Right atrium auricular region (tissue), 2 donors: ENCODE measurements around the gene CCDC178. TPM values are rescaled to one million over a fixed set of nuclear protein-coding genes. Genes with fewer than 3 reads are reported as not detected.

Experiments
- DNase-seq: peaks from one replicate; pipeline ENCODE4 v3.0.0-alpha.2; 2019; ENCODE audit warnings: low spot score
- H3K27ac ChIP-seq, 2 donors: fragments of 200-600 bp; sonication (generic); 1 replicate in 1 of 2; 2 replicates in 1 of 2; pipeline ENCODE4 v1.5.1; 2016 to 2019
- H3K27me3 ChIP-seq, 2 donors: fragments of 200-600 bp; sonication (generic); one replicate each; pipeline versions ENCODE4 v1.5.1 to v1.6.0; 2017 to 2019
- H3K36me3 ChIP-seq: fragments of 200-600 bp; sonication (generic); one replicate; pipeline ENCODE4 v1.5.1; 2016
- H3K4me1 ChIP-seq, 2 donors: fragments of 200-600 bp; sonication (generic); one replicate each; pipeline versions ENCODE4 v1.5.1 to v1.6.0; 2017 to 2019
- H3K4me3 ChIP-seq, 2 donors: fragments of 200-600 bp; sonication (generic); 1 replicate in 1 of 2; 2 replicates in 1 of 2; pipeline ENCODE4 v1.5.1; 2017 to 2019; ENCODE audit warnings: mild to moderate bottlenecking in 1 of 2, moderate library complexity in 1 of 2
- H3K9me3 ChIP-seq, 2 donors: fragments of 200-600 bp; sonication (generic); one replicate each; pipeline ENCODE4 v1.5.1; 2019
- total RNA-seq, 2 donors: library from RNA; depleted of rRNA; stranded (reverse); fragments of >200 nt; gene quantifications; one replicate each; pipeline ENCODE4 v1.1.0, GENCODE V29; 2016
- TF ChIP-seq, protein P1 (sequence below), 2 donors: fragments of 200-600 bp; sonication (generic); IDR thresholded peaks; one replicate each; pipeline ENCODE4 v1.5.1; 2019; ENCODE audit warnings: antibody characterized with exemption in 2 of 2

The CCDC178 gene
- total RNA-seq, 2 donors from 2014 or later: not detected

DNA sequence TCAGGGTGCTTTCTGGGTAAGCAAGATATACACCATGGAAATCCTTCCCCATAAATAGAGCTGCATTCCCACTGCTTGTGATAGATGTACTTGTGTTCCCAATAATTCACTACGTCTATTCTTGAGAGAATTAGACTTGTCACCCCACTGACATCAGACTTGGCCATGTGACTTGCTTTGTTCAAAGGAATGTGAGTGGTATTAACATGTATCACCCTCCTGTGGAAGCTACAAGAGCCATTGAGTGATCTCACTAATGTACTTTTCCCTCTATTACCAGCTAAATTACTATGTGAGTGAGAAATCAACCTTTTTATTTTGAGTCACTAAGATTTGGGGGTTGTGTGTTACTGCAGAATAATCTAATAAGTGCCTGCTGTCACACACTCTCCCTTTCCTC is 176.0 kb downstream of the CCDC178 start:
- no peak overlapping the region for H3K4me3 ChIP-seq
- peaks cover 0 to 4% of the 10 kb centered on the region in 2 donors for H3K9me3 ChIP-seq
- TF ChIP-seq, protein P1, sequence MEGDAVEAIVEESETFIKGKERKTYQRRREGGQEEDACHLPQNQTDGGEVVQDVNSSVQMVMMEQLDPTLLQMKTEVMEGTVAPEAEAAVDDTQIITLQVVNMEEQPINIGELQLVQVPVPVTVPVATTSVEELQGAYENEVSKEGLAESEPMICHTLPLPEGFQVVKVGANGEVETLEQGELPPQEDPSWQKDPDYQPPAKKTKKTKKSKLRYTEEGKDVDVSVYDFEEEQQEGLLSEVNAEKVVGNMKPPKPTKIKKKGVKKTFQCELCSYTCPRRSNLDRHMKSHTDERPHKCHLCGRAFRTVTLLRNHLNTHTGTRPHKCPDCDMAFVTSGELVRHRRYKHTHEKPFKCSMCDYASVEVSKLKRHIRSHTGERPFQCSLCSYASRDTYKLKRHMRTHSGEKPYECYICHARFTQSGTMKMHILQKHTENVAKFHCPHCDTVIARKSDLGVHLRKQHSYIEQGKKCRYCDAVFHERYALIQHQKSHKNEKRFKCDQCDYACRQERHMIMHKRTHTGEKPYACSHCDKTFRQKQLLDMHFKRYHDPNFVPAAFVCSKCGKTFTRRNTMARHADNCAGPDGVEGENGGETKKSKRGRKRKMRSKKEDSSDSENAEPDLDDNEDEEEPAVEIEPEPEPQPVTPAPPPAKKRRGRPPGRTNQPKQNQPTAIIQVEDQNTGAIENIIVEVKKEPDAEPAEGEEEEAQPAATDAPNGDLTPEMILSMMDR (IDR thresholded peaks at IDR 0.05): no peak
- no peak overlapping the region for H3K27ac ChIP-seq
- H3K27me3 ChIP-seq: no peaks in the 10 kb centered on the region
- no peak for DNase-seq
- no peaks in the 10 kb centered on the region for H3K4me1 ChIP-seq
- H3K36me3 ChIP-seq: no peaks in the 10 kb centered on the region

DNA sequence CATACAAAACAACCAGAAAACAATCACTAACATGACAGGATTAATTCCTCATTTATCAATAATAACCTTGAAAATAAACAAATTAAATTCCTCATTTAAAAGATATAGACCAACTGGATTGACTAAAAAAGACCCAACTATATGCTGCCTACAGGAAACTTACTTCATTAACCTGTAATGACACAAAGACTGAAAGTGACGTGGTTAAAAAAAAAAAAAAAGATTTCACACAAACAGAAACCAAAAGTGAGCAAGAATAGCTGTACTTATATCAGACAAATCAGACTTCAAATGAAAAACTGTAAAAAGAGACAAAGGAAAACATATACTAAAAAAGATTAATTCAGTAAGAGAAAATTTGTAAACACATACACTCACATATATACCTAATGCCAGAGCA is 201.2 kb downstream of the CCDC178 start:
- Histone ChIP-seq H3K27ac (no peak overlapping the region), H3K9me3 (peaks cover 0 to 33% of the 10 kb centered on the region in 2 donors), H3K4me1 (no peaks in the 10 kb centered on the region), H3K36me3 (no peaks in the 10 kb centered on the region), H3K4me3 (no peak overlapping the region), H3K27me3 (no peaks in the 10 kb centered on the region)
- no peak for DNase-seq
- TF ChIP-seq, protein P1 (IDR thresholded peaks at IDR 0.05): no peak

DNA sequence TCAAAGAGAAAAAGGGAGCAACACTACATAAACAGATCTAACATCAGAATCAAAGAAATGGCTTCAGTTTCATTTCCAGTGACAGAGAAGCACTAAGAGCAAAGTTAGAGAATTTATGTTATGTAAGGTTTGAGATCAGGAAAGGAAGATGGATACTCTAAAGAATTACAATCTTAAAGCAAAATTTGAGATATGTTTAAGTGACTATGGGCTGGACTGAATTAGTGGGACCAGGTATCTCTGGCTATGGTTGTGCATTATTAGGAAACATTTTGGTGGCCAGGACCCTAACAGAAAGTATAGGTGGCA is 208.2 kb downstream of the CCDC178 start:
- TF ChIP-seq, protein P1 (IDR thresholded peaks at IDR 0.05): no peak
- no peak overlapping the region for H3K4me3 ChIP-seq
- H3K36me3 ChIP-seq: no peaks in the 10 kb centered on the region
- H3K27me3 ChIP-seq: no peaks in the 10 kb centered on the region
- H3K4me1 ChIP-seq: no peaks in the 10 kb centered on the region
- no peak for DNase-seq
- H3K9me3 ChIP-seq: no peaks in the 10 kb centered on the region
- no peak overlapping the region for H3K27ac ChIP-seq

DNA sequence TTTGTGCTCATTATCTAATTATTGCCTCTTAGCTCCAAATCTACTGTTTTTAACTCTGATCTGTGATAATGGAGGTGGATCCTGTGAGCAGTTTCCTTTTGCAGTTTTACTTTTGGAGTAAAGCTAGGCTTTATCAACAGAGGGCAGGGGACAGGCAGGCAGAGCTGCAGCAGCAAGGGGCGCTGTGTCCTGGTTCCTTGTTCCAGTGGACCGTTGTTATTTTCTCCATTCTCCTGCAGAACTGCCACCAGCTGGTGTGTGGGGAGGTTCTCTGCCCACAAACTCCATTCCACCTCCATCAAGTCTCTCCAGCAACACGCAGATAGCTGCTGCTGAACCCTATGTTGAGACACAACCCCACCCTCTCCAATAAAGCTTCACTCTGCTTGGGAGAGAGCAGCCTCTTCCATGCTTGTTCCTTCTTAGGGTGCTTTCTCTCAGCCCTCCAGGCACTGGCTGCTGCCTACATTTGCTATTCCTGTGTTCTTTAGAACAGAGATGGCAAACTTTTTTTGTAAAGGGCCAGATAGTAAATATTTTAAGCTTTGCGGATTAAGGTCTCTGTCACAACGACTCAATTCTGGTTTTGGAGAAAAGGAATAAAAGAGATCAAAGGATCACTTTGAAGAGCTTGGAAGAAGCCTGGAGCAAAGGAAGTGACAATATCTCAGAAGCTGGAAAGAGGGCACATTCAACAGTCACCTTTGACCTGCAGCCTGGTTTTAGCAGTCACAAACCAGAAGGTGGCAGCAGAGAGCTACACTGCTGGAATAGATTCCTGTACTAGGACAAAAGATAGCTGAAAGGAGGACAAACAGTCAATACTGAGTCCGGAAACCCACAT is 208.8 kb downstream of the CCDC178 start:
- DNase-seq: peak; percentile 72
- TF ChIP-seq, protein P1 (IDR thresholded peaks at IDR 0.05): peak; percentile 66 to 87
- H3K4me3 ChIP-seq: no peak overlapping the region
- no peaks in the 10 kb centered on the region for H3K4me1 ChIP-seq
- no peak overlapping the region for H3K27ac ChIP-seq
- H3K9me3 ChIP-seq: no peaks in the 10 kb centered on the region
- H3K27me3 ChIP-seq: no peaks in the 10 kb centered on the region
- H3K36me3 ChIP-seq: no peaks in the 10 kb centered on the region

DNA sequence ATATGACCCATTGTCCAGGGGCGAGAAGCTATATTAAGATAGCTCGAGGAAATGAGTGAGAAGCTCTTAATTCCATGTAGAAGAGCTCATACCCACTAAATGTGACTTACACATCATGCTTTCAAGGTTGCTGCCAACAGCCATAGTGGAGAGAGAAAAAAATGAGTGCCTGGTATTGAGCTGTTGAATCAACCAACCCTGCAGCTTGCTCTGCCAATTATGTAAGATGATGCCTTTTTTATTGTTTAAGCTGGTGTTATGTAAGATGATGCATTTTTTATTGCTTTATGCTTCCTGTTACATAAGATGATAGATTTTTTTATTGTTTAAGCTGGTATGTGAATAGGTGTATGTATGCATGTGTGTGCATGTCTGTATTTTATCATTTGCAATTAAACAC is 228.2 kb downstream of the CCDC178 start:
- Histone ChIP-seq H3K4me3 (no peak overlapping the region), H3K9me3 (no peaks in the 10 kb centered on the region), H3K27me3 (peaks cover 0 to 2% of the 10 kb centered on the region in 2 donors), H3K27ac (no peak overlapping the region), H3K4me1 (no peaks in the 10 kb centered on the region), H3K36me3 (no peaks in the 10 kb centered on the region)
- TF ChIP-seq, protein P1 (IDR thresholded peaks at IDR 0.05): no peak
- DNase-seq: no peak
